Left colon (tissue), 2 donors: ENCODE data around the gene PAX4. TPM values are rescaled to one million over a fixed set of nuclear protein-coding genes. Genes with fewer than 3 reads are reported as not detected.

Experiments used
- ATAC-seq: fragments of 200-7000 bp; cut with Tn5 transposase; one replicate; pipeline ENCODE4 v1.9.1; 2020; ENCODE audit warnings: mild to moderate bottlenecking, moderate library complexity
- DNase-seq, 2 donors: peaks; one replicate each; pipeline ENCODE4 v3.0.0-alpha.2; 2020
- intact Hi-C, 2 donors: fragments of 100-400 bp; cut with DNase I in 1 of 2; cut with micrococcal nuclease in 1 of 2; formaldehyde crosslinking; loops; one replicate each; pipeline versions ENCODE4 v1.11.2 to v1.14.0; 2022; cut with DNase I, micrococcal nuclease
- long read RNA-seq: library from polyadenylated mRNA; unstranded; transcript quantifications from one replicate; pipeline ENCODE4 v2.0.0, GENCODE V29; 2021
- total RNA-seq, 2 donors: library from RNA; stranded (reverse); fragmentation: NEBNext Ultra II Directional; extraction: Animal tissue kit (Norgen Biotek cat#: 25700); gene quantifications; one replicate each; pipeline ENCODE4 v1.2.1, GENCODE V29; 2021
- donor health status: DM: no; HTN: no; CAD: no.
- donor health status: DM: yes; HTN: yes; CAD: no.

PAX4 gene
- total RNA-seq, result 1 to 10 TPM in 1 of 2 donors, under 1 TPM in 1; 0.98 to 1.6 TPM
- long read RNA-seq, partial matches to known transcripts, result 1 of 1 reads
- long read RNA-seq, other reads (novel, unspliced or antisense), result 0 of 1 reads

GRCh38 chr7:127618042-127618441, at the start of gene PAX4:
Gene PAX4, minus strand, starts transcription at chr7:127618142. Its CDS starts 2,214 bp downstream, at chr7:127615928.
- DNase-seq (no peak), ATAC-seq (no peak)
- intact Hi-C loops, result no loop called here

GRCh38 chr7:127667017-127667670, 49.2 kb upstream of the PAX4 start:
- intact Hi-C loops, result no loop called here
- DNase-seq (no peak), ATAC-seq (no peak)

- intact Hi-C loops, result no loop called here
- peak; percentile 81 for ATAC-seq
- no peak for DNase-seq
Observed at GRCh38 chr7:127666602-127667001, 48.7 kb upstream of the PAX4 start.

GRCh38 chr7:127665922-127666321, 48.0 kb upstream of the PAX4 start:
- no peak for DNase-seq
- intact Hi-C loops, result no loop called here
- ATAC-seq, result peak; percentile 24

GRCh38 chr7:127658970-127659630, 41.2 kb upstream of the PAX4 start:
- DNase-seq (no peak), ATAC-seq (no peak)
- intact Hi-C loops, result no loop called here

GRCh38 chr7:127657500-127657899, 39.6 kb upstream of the PAX4 start:
- no peak for ATAC-seq
- intact Hi-C loops, result no loop called here
- no peak for DNase-seq

- DNase-seq, result no peak
- no peak for ATAC-seq
- intact Hi-C loops, result no loop called here
Observed at GRCh38 chr7:127655720-127656119, 37.8 kb upstream of the PAX4 start.

GRCh38 chr7:127654404-127655394, 36.8 kb upstream of the PAX4 start:
- DNase-seq (no peak), ATAC-seq (no peak)
- intact Hi-C loops, result no loop called here

GRCh38 chr7:127653396-127653795, 35.5 kb upstream of the PAX4 start:
- ATAC-seq (no peak), DNase-seq (no peak)
- intact Hi-C loops, result no loop called here

- DNase-seq (no peak), ATAC-seq (peak; percentile 16)
- intact Hi-C loops, result no loop called here
Observed at GRCh38 chr7:127652333-127653248, 34.6 kb upstream of the PAX4 start.

- peak; percentile 94 for ATAC-seq
- peak; percentile 99 to 100 for DNase-seq
- intact Hi-C loops, result no loop called here
Observed at GRCh38 chr7:127651556-127652332, 33.8 kb upstream of the PAX4 start, which contains the start of gene SND1. Gene SND1, plus strand, starts transcription at chr7:127652194. Its CDS starts 180 bp downstream, at chr7:127652374.

GRCh38 chr7:127650847-127651555, 33.1 kb upstream of the PAX4 start:
- DNase-seq (peak in 1 of 2 donors; percentile 12), ATAC-seq (no peak)
- intact Hi-C loops, result no loop called here

GRCh38 chr7:127648986-127649385, 31.0 kb upstream of the PAX4 start:
- ATAC-seq (no peak), DNase-seq (no peak)
- intact Hi-C loops, result no loop called here

GRCh38 chr7:127647636-127648035, 29.7 kb upstream of the PAX4 start:
- intact Hi-C loops, result no loop called here
- ATAC-seq (no peak), DNase-seq (no peak)

- DNase-seq (no peak), ATAC-seq (no peak)
- intact Hi-C loops, result no loop called here
Observed at GRCh38 chr7:127644484-127644883, 26.5 kb upstream of the PAX4 start.

- ATAC-seq (no peak), DNase-seq (no peak)
- intact Hi-C loops, result no loop called here
Observed at GRCh38 chr7:127638197-127638596, 20.3 kb upstream of the PAX4 start.
